IPS-NIHi7 (cell line): ENCODE results near the gene EPB41L2.

ENCODE experiments used
- DNase-seq: peaks from one replicate; pipeline ENCODE4 v3.0.0; 2012; ENCODE audit warnings: mixed read lengths; ENCODE audit errors: extremely low spot score

The EPB41L2 gene

DNA sequence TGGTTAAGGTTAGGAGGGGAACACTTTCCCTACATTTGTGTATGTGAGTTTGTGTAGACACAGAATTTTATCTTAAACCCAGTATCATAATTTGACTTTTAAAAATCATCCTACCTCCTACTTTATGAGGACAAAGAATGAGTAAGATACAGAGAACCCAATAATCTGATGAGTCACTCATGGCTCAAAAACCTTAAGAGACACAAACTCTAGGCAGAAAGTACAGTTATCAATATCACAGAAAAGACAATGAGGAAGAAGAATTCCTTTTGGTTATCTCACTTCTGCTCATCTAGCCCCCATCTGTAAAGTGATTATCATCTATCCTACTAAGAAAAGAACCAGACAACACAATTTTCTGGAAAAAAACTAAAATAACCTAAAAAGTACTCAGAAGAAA, 87.7 kb downstream of the EPB41L2 start:
- no peak for DNase-seq

DNA sequence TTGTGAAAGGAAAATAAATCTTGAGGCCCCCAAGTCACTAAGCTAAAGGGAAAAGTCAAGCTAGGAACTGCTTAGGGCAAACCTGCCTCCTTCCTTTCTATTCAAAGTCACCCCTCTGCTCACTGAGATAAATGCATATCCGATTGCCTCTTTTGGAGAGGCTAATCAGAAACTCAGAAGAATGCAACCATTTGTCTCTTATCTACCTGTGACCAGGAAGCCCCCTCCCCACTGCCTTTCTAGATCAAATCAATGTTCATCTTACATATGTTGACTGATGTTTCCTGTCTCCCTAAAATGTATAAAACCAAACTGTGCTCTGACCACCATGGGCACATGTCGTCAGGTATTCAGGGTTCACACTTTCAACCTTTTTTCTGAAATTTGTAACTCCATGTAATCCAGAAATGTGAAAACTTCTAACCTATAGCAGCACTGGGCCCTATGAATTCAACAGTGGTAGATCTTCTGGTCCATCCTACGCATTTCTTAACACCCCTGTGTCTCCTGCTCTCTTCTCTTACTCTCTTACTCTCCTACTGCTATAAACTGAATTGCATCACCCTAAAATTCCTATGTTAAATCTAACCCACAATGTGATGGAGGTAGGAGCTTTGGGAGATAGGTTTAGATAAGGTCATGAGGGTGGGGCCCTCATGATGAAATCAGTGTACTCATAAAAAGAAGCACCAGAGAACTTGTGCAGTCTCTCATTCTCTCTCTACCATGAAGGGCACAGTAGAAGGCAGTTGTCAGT, 89.3 kb downstream of the EPB41L2 start:
- no peak for DNase-seq

DNA sequence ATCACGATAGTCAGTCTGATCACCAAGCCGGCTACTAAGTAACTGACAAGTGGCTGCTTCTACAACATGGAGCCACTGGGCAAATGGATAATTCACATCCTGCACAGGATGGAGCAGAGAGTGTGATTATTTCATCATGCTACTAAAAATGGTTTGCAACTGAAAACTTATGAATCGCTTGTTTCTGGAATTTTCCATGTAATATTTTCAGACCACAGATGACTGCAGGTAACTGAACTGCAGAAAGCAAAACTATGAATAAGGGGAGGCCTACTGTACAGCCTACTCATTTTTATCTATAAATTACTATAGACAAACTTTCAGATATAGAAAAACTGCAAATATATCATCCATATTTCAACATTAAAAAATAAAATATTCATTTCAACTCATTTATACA, 91.5 kb downstream of the EPB41L2 start:
- DNase-seq, result no peak

- DNase-seq, result no peak
Observed at GRCh38 chr6:130970839-130971410, 92.1 kb downstream of the EPB41L2 start.

DNA sequence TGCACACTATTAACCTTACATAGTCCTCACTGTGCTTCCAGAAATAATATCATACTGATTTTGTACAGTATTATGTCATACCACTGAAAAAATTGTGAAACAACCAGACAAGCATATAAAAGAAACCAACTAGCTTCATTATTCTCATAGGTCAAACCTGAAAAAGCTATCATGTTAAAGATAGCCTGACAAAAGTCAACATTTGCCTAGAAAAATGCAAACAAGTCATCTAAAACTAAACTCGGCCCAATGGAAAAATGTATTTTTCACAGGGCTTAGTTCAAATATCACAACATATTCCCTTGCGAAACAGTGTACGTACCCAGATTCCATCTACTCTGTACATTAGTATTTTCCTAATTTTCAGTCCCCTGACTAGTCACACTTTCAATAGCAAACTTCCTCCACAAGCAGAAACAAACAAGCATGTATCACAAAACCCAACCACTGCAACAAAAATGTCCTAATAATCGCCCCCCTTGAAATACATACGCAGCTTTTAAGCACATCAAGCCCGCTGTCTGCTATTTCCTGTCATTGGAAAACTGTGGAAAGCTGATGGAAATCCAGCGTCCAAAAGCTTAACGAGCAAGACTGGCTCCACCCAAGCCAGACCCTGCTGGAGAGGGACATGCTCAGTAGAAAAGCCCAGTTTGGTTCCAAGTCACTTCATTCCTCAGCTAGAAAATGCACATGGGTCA, 93.1 kb downstream of the EPB41L2 start:
- DNase-seq, result no peak

- DNase-seq, result no peak
Observed at GRCh38 chr6:130969166-130969565, 93.9 kb downstream of the EPB41L2 start.

DNA sequence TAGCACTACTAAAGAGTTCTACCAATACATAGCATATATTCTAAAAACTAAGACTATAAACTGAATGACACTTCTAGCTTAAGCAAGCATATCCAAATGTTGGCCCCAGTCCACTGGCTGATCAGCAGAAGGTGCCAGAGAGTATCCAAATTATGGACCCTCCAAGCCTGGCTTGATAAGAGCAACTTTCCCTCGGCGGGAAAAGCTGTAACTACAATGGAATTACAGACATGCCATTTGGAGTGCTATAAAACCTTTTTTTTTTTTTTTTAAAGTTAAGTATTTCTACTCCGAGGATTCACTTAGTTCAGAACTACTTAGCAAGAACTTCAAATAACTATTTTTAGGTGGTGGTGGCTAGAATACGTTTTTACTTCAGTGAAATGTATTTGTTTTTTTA, 94.6 kb downstream of the EPB41L2 start:
- no peak for DNase-seq

DNA sequence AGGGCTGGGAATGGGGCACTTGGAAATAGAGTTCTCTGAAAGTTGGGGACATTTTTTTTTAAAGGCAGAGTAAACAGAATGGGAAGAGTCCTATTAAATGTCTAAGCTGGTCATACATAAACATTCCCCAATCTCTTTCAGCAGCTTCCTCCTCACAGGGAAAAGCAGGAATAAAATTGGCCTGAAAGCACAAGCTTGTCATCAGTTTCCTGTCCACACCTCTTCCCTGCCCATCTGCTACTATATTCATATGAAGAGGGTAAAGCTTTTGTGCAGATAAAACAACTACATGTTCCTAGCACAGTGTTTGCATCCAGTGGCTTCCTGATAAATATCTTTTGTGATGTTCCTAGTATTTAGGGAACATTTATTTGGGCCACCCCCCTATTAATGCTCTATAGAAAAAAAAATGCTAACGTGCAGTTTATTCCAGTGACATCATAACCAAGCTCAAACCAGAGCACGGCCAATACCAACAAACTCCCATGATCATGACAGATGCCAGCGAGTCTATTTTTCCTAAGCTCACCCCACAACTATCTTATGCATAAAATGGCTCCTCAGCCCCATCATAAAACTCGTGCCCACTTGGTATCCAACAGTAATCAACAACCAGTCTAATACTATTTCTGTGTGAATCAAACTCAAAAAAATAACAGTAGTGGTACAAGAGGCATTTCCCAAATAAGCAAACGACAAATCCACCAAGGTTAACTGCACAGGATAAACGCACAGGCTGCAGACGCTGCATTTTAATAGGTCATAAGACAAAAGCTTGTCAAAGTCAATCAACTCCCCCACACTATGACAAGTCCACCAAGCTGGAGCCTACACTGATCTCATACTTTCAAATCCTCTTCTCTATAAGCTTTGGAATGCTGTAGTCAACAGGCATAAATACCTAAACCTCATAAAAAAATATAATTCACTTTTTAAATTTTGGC, 95.3 kb downstream of the EPB41L2 start:
- no peak for DNase-seq

DNA sequence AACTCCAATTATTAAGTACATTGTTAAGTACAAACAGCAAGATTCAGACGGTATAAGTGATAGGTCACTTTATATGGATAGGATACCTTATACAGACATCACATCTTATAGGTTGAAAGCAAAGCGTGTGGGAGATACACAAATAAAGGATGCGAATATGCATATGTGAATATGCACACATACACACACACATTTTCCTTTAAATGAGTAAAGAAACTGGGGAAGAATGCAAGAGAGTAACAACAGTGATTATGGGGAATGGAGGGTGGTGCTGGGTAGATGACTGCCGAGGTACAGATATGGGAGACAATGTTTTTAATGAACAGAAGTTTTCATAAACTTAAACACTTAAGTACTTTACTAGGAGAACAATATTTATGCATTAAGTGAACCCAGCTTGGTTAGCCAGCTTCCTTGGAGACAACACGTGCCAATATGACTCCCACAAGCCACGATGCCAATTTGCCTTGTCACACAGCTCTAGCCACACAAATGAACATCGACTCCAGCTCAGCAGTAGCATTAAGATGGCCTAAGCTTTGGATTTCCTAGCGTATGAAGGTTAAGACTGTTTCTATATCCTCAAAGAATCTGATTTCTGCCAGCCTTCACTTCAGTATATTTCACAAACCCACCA, 96.6 kb downstream of the EPB41L2 start:
- DNase-seq, result no peak

DNA sequence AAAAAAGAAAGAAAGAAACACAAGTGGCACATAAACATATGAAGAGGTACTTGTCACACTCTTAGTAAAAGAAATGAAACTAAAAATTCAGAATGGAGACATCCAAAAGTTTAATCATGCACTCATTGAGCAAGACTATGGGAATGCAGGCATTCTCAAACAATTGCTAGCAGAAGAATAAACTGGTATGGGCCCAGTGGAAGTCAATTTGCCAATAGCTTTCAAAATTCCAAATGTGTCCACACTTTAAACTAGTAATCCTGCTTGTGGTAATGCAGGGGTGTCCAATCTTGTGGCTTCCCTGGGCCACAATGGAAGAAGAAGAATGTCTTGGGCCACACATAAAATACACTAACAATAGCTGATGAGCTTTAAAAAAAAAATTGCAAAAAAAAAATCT, 97.4 kb downstream of the EPB41L2 start:
- DNase-seq, result no peak

GRCh38 chr6:130964808-130965604, 98.0 kb downstream of the EPB41L2 start:
- no peak for DNase-seq

DNA sequence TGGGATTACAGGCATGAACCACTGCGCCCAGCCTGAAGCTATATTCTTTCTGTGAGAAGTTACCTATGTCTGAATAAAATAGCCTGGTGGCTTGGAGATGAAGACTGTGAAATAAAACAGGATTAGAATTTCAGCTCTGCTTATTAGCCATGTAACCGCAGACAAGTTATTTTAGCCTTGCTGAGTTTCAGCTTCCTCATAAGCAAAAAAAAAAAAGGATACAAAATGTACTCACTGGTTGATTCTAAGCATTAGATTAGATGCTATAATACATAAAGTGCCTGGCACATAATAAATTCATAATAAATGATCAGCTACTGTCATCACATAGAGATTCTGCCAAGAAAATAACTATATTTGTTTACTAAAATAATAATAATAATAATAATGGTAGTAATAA, 98.8 kb downstream of the EPB41L2 start:
- DNase-seq, result no peak

DNA sequence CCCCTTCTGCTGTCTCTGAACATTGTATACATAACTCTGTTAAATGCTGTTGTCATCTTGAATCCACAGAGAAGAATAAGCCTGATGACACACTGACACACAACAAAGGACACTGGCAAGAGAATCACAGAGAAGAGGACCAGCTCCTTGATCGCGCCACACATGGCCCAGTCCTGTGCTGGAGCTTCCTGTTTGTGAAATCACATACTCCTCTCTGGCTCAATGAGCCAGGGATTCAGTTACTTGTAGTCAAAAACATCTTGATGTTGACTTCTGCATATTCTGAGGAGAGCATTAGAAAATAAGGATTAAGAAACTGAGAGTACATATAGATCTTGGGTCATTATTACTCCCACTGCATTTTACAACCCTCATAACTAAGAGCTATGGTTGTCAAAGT, 100.1 kb downstream of the EPB41L2 start:
- no peak for DNase-seq

- no peak for DNase-seq
Observed at GRCh38 chr6:130961148-130961547, 101.9 kb downstream of the EPB41L2 start.

GRCh38 chr6:130959951-130960350, 103.1 kb downstream of the EPB41L2 start:
- DNase-seq, result no peak

DNA sequence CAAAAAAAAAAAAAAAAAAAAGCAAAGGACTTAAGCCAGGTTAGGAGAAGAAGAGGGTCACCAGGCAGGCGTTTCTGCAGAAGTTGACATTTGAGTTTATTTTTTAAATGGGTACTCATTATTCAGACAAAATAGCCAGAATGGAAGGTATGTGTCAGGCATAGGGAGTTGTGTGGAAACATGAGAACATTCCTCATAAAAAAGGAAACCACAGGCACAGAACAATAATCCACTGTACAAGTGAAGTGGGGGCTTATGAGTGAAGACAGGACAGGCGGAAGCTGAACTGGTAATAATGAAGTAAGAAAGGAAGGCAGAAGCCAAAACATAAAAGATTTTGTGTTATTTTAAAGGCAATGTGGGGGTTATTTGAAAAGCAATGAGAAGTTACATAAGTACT, 104.6 kb downstream of the EPB41L2 start:
- no peak for DNase-seq

DNA sequence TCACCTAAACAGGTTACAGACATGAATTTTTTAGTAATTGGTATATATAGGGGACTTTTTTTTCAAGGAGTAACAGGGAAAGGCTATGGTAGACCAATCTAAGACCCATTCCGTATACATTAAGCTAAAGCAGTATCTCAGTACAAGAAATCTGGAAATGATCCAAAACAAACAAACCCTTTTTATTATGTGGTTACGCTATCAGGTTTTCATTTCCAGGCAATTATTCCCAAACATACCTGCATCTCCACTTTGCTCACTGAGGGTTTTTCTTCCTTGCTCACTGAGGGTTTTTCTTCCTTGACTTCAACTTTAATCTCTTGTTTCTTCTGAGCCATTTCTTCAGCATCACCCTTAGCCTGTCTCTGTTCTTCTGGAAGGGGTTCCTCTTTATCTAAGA, 107.3 kb downstream of the EPB41L2 start:
- no peak for DNase-seq

- no peak for DNase-seq
Observed at GRCh38 chr6:130949553-130949952, 113.5 kb downstream of the EPB41L2 start.

DNA sequence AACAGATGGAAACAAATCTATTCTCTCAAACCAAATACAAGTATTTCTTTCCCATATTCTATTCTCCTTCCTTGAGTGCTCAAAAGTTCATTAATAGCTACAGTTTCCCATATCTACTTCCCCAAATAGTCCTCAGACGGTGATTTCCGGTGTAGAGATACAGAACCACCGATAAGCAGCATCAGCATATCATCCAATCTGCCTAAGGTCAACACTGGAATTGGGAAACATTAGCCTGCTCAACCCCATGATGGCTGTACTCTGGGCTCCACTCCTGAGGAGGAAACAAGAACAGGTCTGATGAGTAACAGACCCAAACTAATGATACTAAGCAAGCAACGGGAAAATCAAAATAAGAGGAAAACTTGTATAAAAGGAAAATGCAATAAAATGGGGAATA, 115.6 kb downstream of the EPB41L2 start:
- DNase-seq, result no peak

GRCh38 chr6:130946076-130946475, 117.0 kb downstream of the EPB41L2 start:
- no peak for DNase-seq
